Astrocyte of the cerebellum (primary cell): ENCODE measurements around the gene GSG1L2.

Experiments used
- DNase-seq: peaks from one replicate; pipeline ENCODE4 v3.0.0-alpha.2; 2011; ENCODE audit warnings: low read depth
- H3K4me3 ChIP-seq: 2 replicates; pipeline ENCODE4 v1.5.1; 2011; ENCODE audit warnings: mild to moderate bottlenecking, low read depth, low read length, moderate library complexity
- CTCF ChIP-seq: IDR thresholded peaks from 2 replicates; pipeline ENCODE4 v1.5.1; 2012; ENCODE audit warnings: low read length, low read depth, moderate library complexity, mild to moderate bottlenecking; ENCODE audit errors: missing control alignments
- in situ Hi-C: cut with HindIII; loops from 2 replicates; pipeline ENCODE4 v1.10.0; 2017; ENCODE audit warnings: low sequenced_read_pairs

Gene GSG1L2

GRCh38 chr17:9829343-9829742 lies 7.5 kb upstream of the GSG1L2 start:
- in situ Hi-C loops = loop anchor here (5.0 kb wide), 1 partner anchor 57 kb away; no protein-coding TSS in a partner anchor
- no peak for TF ChIP-seq CTCF
- H3K4me3 ChIP-seq = no peak overlapping the region
- DNase-seq = no peak

GRCh38 chr17:9828296-9829295 lies 6.7 kb upstream of the GSG1L2 start:
- in situ Hi-C loops = loop anchor here (5.0 kb wide), 1 partner anchor 56 kb away; no protein-coding TSS in a partner anchor
- TF ChIP-seq CTCF = no peak
- H3K4me3 ChIP-seq = no peak overlapping the region
- DNase-seq = no peak

GRCh38 chr17:9825641-9826150 lies 3.8 kb upstream of the GSG1L2 start, which contains the start of gene GLP2R:
TSS of gene GLP2R (plus strand) at chr17:9825924. CDS start at chr17:9826064, 140 bp downstream.
- TF ChIP-seq CTCF = no peak
- in situ Hi-C loops = loop anchor here (5.0 kb wide), 1 partner anchor 53 kb away; no protein-coding TSS in a partner anchor
- DNase-seq = no peak
- no peak within 1 kb of the TSS for H3K4me3 ChIP-seq

GRCh38 chr17:9824797-9825338 lies 3.0 kb upstream of the GSG1L2 start:
- no peak for TF ChIP-seq CTCF
- H3K4me3 ChIP-seq = no peak overlapping the region
- DNase-seq = no peak
- in situ Hi-C loops = loop anchor here (5.0 kb wide), 1 partner anchor 53 kb away; no protein-coding TSS in a partner anchor

- in situ Hi-C loops = no loop called here
- TF ChIP-seq CTCF = no peak
- no peak for DNase-seq
- no peak overlapping the region for H3K4me3 ChIP-seq
Observed at GRCh38 chr17:9824094-9824493, 2.2 kb upstream of the GSG1L2 start.

- no peak for TF ChIP-seq CTCF
- H3K4me3 ChIP-seq = no peak overlapping the region
- no peak for DNase-seq
- in situ Hi-C loops = no loop called here
Observed at GRCh38 chr17:9820448-9820847, 1.4 kb downstream of the GSG1L2 start.
